HG03558 (cell line): Measurements from ENCODE around the gene CPNE1.

Source experiments
- ATAC-seq: cut with Tn5 transposase; IDR thresholded peaks from one replicate; pipeline ENCODE4 v1.9.1; 2021; ENCODE audit warnings: moderate number of reproducible peaks; ENCODE audit not compliant: unreplicated experiment; ENCODE audit errors: extremely low read depth

Gene CPNE1

GRCh38 chr20:35657271-35657670, 7.4 kb downstream of the CPNE1 start:
- ATAC-seq = no peak

GRCh38 chr20:35654415-35654814, 10.3 kb downstream of the CPNE1 start:
- ATAC-seq = no peak

GRCh38 chr20:35653893-35654292, 10.8 kb downstream of the CPNE1 start:
- ATAC-seq = no peak

- no peak for ATAC-seq
These were observed 11.3 kb downstream of the CPNE1 start for GRCh38 chr20:35653430-35653734.

GRCh38 chr20:35652641-35653429, 11.9 kb downstream of the CPNE1 start:
- ATAC-seq = no peak

- no peak for ATAC-seq
These were observed 12.7 kb downstream of the CPNE1 start for GRCh38 chr20:35651958-35652357.

GRCh38 chr20:35650632-35651031, 14.1 kb downstream of the CPNE1 start:
- no peak for ATAC-seq

GRCh38 chr20:35648836-35649235, 15.9 kb downstream of the CPNE1 start:
- no peak for ATAC-seq

- no peak for ATAC-seq
These were observed 19.9 kb downstream of the CPNE1 start for GRCh38 chr20:35644806-35645205.

- ATAC-seq = no peak
These were observed 21.7 kb downstream of the CPNE1 start for GRCh38 chr20:35643045-35643444.

GRCh38 chr20:35641743-35642142, 23.0 kb downstream of the CPNE1 start:
- no peak for ATAC-seq

GRCh38 chr20:35640724-35641123, 24.0 kb downstream of the CPNE1 start:
- no peak for ATAC-seq

GRCh38 chr20:35638751-35639150, 25.9 kb downstream of the CPNE1 start:
- ATAC-seq = no peak

GRCh38 chr20:35637276-35637675, 27.4 kb downstream of the CPNE1 start:
- ATAC-seq = no peak

GRCh38 chr20:35636095-35636494, 28.6 kb downstream of the CPNE1 start:
- ATAC-seq = no peak

GRCh38 chr20:35635652-35636051, 29.0 kb downstream of the CPNE1 start:
- ATAC-seq = no peak

GRCh38 chr20:35632539-35633115, 32.1 kb downstream of the CPNE1 start:
- ATAC-seq = no peak

- no peak for ATAC-seq
These were observed 34.1 kb downstream of the CPNE1 start for GRCh38 chr20:35630636-35631035.

- ATAC-seq = no peak
These were observed 35.1 kb downstream of the CPNE1 start for GRCh38 chr20:35629427-35630145.

GRCh38 chr20:35627121-35627520, 37.6 kb downstream of the CPNE1 start:
- ATAC-seq = no peak

GRCh38 chr20:35626386-35627001, 38.2 kb downstream of the CPNE1 start:
- ATAC-seq = no peak
